Activated CD8-positive, alpha-beta memory T cell treated with anti-CD3 and anti-CD28 coated beads, Interleukin-2, amount 50 U/mL, for 24 hours (primary cell): ENCODE data around the gene C1orf159.
"Not testable (repeated sequence)": the region's sequence is repeated elsewhere in the genome, so short reads cannot be mapped to it uniquely, and the experiment has no call there.

ENCODE experiments used
- DNase-seq: peaks from one replicate; pipeline ENCODE4 v3.0.0-alpha.2; 2020; ENCODE audit errors: extremely low read depth

The C1orf159 gene

GRCh38 chr1:1115786-1116700 is at the start of gene C1orf159:
TSS of gene C1orf159 (minus strand) at chr1:1116089. CDS start at chr1:1091543, 24,546 bp downstream.
- DNase-seq, result peak; percentile 97

GRCh38 chr1:1165485-1165884 is 49.6 kb upstream of the C1orf159 start:
- DNase-seq, result no peak

GRCh38 chr1:1164701-1165451 is 49.0 kb upstream of the C1orf159 start:
- DNase-seq, result no peak

GRCh38 chr1:1164361-1164700 is 48.4 kb upstream of the C1orf159 start:
- DNase-seq, result no peak

GRCh38 chr1:1163538-1164070 is 47.7 kb upstream of the C1orf159 start:
- DNase-seq, result no peak

GRCh38 chr1:1162597-1163537 is 47.0 kb upstream of the C1orf159 start:
- no peak for DNase-seq

- DNase-seq, result no peak
These were observed 45.8 kb upstream of the C1orf159 start for GRCh38 chr1:1161683-1162079.

GRCh38 chr1:1161078-1161682 is 45.3 kb upstream of the C1orf159 start:
- no peak for DNase-seq

- DNase-seq, result no peak
These were observed 44.5 kb upstream of the C1orf159 start for GRCh38 chr1:1160281-1160930.

GRCh38 chr1:1157914-1158710 is 42.2 kb upstream of the C1orf159 start:
- no peak for DNase-seq

- peak; percentile 35 for DNase-seq
These were observed 41.6 kb upstream of the C1orf159 start for GRCh38 chr1:1157426-1157913.

GRCh38 chr1:1157033-1157365 is 41.1 kb upstream of the C1orf159 start:
- DNase-seq, result no peak

- no peak for DNase-seq
These were observed 40.5 kb upstream of the C1orf159 start for GRCh38 chr1:1156140-1157032.

- DNase-seq, result no peak
These were observed 39.4 kb upstream of the C1orf159 start for GRCh38 chr1:1155258-1155657.

GRCh38 chr1:1153874-1154273 is 38.0 kb upstream of the C1orf159 start:
- DNase-seq, result no peak

GRCh38 chr1:1153215-1153614 is 37.3 kb upstream of the C1orf159 start:
- not testable (repeated sequence) for DNase-seq

- not testable (repeated sequence) for DNase-seq
These were observed 36.5 kb upstream of the C1orf159 start for GRCh38 chr1:1152431-1152830.

- no peak for DNase-seq
These were observed 35.4 kb upstream of the C1orf159 start for GRCh38 chr1:1151306-1151705.

- DNase-seq, result no peak
These were observed 34.2 kb upstream of the C1orf159 start for GRCh38 chr1:1150100-1150499.
